A549 (cell line): Measurements from ENCODE around the gene SYCP2. TPM values are rescaled to one million over a fixed set of nuclear protein-coding genes. Genes with fewer than 3 reads are reported as not detected.
"Not testable (repeated sequence)": the region's sequence is repeated elsewhere in the genome, so short reads cannot be mapped to it uniquely, and the experiment has no call there.

Source experiments
- ATAC-seq, 2 experiments: fragments of 200-7000 bp in 1 of 2; fragments of >200 bp in 1 of 2; cut with Nextera tagmentation in 1 of 2; cut with Tn5 transposase in 1 of 2; 3 replicates each; pipeline versions ENCODE4 v1.8.0 to v1.9.1; 2018 to 2020; ENCODE audit warnings: mild to moderate bottlenecking in 1 of 2, moderate library complexity in 1 of 2
- CTCF ChIA-PET: fragments of 300-600 bp; sonication (Branson Sonifier 250); formaldehyde crosslinking; extraction: SDS; loops from one replicate; lab custom pipeline; 2021; ENCODE audit warnings: antibody characterized with exemption, inconsistent platforms; lab: Yijun Ruan, JAX
- POLR2A ChIA-PET: fragments of 350-600 bp; formaldehyde crosslinking; extraction: SDS; loops from one replicate; lab custom pipeline; 2021; ENCODE audit warnings: antibody characterized with exemption, inconsistent platforms; lab: Yijun Ruan, JAX
- DNase-seq, 2 experiments: peaks; one replicate each; pipeline versions ENCODE4 v3.0.0 to v3.0.0-alpha.2; 2011 to 2016; ENCODE audit warnings: low read depth in 1 of 2, low spot score in 1 of 2
- FAIRE-seq: peaks from 2 replicates; lab custom pipeline; 2011; peaks lifted over from hg19 to GRCh38; lab: Jason Lieb, UNC
- H3K27ac ChIP-seq, 2 experiments: fragments of >200 bp; sonication (Bioruptor Twin); formaldehyde crosslinking; 3 replicates each; pipeline ENCODE4 v1.5.1; 2016 to 2017
- H3K4me1 ChIP-seq: fragments of >200 bp; sonication (Bioruptor Twin); formaldehyde crosslinking; 3 replicates; pipeline ENCODE4 v1.6.1; 2016
- H3K4me2 ChIP-seq: fragments of >200 bp; sonication (Bioruptor Twin); formaldehyde crosslinking; 3 replicates; pipeline ENCODE4 v1.6.1; 2016
- H3K4me3 ChIP-seq: fragments of >200 bp; sonication (Bioruptor Twin); formaldehyde crosslinking; 3 replicates; pipeline ENCODE4 v1.5.1; 2016
- H3K9me3 ChIP-seq: fragments of >200 bp; sonication (Bioruptor Twin); formaldehyde crosslinking; 3 replicates; pipeline ENCODE4 v1.6.1; 2016
- BHLHE40 ChIP-seq: IDR thresholded peaks from 2 replicates; pipeline ENCODE4 v1.6.1; 2012; ENCODE audit warnings: low read depth, low read length, inconsistent platforms
- CHD4 ChIP-seq: fragments of 200-600 bp; sonication (generic); IDR thresholded peaks from 2 replicates; pipeline ENCODE4 v1.6.1; 2016; ENCODE audit warnings: antibody characterized with exemption, mild to moderate bottlenecking, borderline replicate concordance
- FOSB ChIP-seq: fragments of 250-450 bp; sonication (Bioruptor Pico); IDR thresholded peaks from 2 replicates; pipeline ENCODE4 v1.5.0; 2020; ENCODE audit warnings: mild to moderate bottlenecking, moderate library complexity
- HEYL ChIP-seq: fragments of 250-450 bp; sonication (Bioruptor Pico); IDR thresholded peaks from 2 replicates; pipeline ENCODE4 v1.8.0; 2021; ENCODE audit warnings: mild to moderate bottlenecking, moderate library complexity
- HOXA7 ChIP-seq: fragments of 250-450 bp; sonication (Bioruptor Pico); IDR thresholded peaks from 2 replicates; pipeline ENCODE4 v1.5.0; 2020; ENCODE audit warnings: mild to moderate bottlenecking, moderate library complexity
- HOXB13 ChIP-seq: fragments of 250-450 bp; sonication (Bioruptor Pico); IDR thresholded peaks from 2 replicates; pipeline ENCODE4 v1.5.0; 2020; ENCODE audit warnings: low read depth, mild to moderate bottlenecking, moderate library complexity
- JUN ChIP-seq, 2 experiments: fragments of >200 bp; sonication (Bioruptor Twin); formaldehyde crosslinking; IDR thresholded peaks; 2 replicates in 1 of 2; 3 replicates in 1 of 2; pipeline ENCODE4 v1.6.1; 2016 to 2017
- POLR2AphosphoS2 ChIP-seq: conservative IDR thresholded peaks from 2 replicates; pipeline ENCODE4 v1.6.1; 2012; ENCODE audit warnings: low read length, improper control_type of control experiment, inconsistent platforms
- RAD21 ChIP-seq, 2 experiments: fragments of >200 bp in 1 of 2; sonication (Bioruptor Twin) in 1 of 2; formaldehyde crosslinking in 1 of 2; IDR thresholded peaks in 1 of 2; conservative IDR thresholded peaks in 1 of 2; 2 replicates in 1 of 2; 3 replicates in 1 of 2; pipeline ENCODE4 v1.6.1; 2012 to 2018; ENCODE audit warnings: inconsistent platforms in 1 of 2
- RNF2 ChIP-seq: fragments of 200-600 bp; sonication (generic); IDR thresholded peaks from 2 replicates; pipeline ENCODE4 v1.6.1; 2016; ENCODE audit warnings: low read depth, mild to moderate bottlenecking, antibody characterized with exemption, moderate library complexity, borderline replicate concordance
- TP53 ChIP-seq: fragments of 250-450 bp; sonication (Bioruptor Pico); IDR thresholded peaks from 2 replicates; pipeline ENCODE4 v1.5.0; 2021; ENCODE audit warnings: mild to moderate bottlenecking, moderate library complexity
- ZNF302 ChIP-seq: fragments of 250-450 bp; sonication (Bioruptor Pico); IDR thresholded peaks from 2 replicates; pipeline ENCODE4 v1.9.0; 2021; ENCODE audit warnings: inconsistent platforms, mild to moderate bottlenecking, moderate library complexity
- WGBS: methylation state at CpG from one replicate; pipeline ENCODE4 v1.1.6; 2017; ENCODE audit errors: missing lambda C conversion rate; 5-methylcytosine and 5-hydroxymethylcytosine counted together
- polyA plus RNA-seq, 4 experiments: library from polyadenylated mRNA; depleted of rRNA in 3 of 4; stranded (reverse); fragments of >200 nt; fragmentation: RNase III in 1 of 4; extraction: RNeasy Plus Mini Kit Qiagen cat#74134 plus additional on column Dnase treatment in 1 of 4; gene quantifications; 2 replicates in 3 of 4; 3 replicates in 1 of 4; pipeline ENCODE4 v1.2.3, GENCODE V29; 2011 to 2017
- TF ChIP-seq, protein P1 (sequence below): fragments of 200-600 bp; sonication (generic); IDR thresholded peaks from 2 replicates; pipeline ENCODE4 v1.6.1; 2016; ENCODE audit warnings: antibody characterized with exemption, mild to moderate bottlenecking, moderate library complexity
- TF ChIP-seq, protein P2 (sequence below): fragments of 250-450 bp; sonication (Bioruptor Pico); IDR thresholded peaks from 2 replicates; pipeline ENCODE4 v1.5.0; 2021; ENCODE audit warnings: mild to moderate bottlenecking, moderate library complexity, borderline replicate concordance
- TF ChIP-seq, protein P3 (sequence below): IDR thresholded peaks from 2 replicates; pipeline ENCODE4 v1.6.1; 2012
- TF ChIP-seq, protein P4 (sequence below): IDR thresholded peaks from 2 replicates; pipeline ENCODE4 v1.6.1; 2012
- TF ChIP-seq, protein P5 (sequence below): fragments of 150-350 bp; IDR thresholded peaks from 2 replicates; pipeline ENCODE4 v1.6.1; 2014; ENCODE audit warnings: low read depth, mild to moderate bottlenecking, low read length
- TF ChIP-seq, protein P6 (sequence below): fragments of >200 bp; sonication (Bioruptor Twin); formaldehyde crosslinking; IDR thresholded peaks from 3 replicates; pipeline ENCODE4 v1.6.1; 2016

Gene SYCP2
- polyA plus RNA-seq, 2 of the 4 experiments (the other 2 are of a cell fraction) = 0.52 to 2.1 TPM

DNA sequence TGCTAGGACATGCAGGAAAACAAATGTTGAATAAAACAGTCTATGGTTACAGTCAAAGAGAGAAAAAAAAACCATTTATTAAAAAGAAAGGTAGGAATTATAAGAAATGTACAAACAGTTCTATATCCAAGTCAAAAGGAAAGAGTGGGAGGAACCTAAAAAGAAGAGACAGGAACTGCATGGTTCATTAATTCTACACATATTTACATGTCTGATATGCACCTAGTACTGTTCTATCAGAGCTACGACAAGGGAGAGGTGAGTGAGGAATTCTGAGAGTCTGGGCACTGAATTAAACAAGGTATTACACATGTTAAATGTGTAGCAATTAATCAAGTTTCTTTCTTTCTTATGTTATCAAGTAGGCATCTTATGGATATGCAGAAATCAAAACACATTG is 41.9 kb downstream of the SYCP2 start:
- WGBS = 86% methylated on average over 1 of the region's 1 CpG
- ChIA-PET POLR2A (no interaction called here), CTCF (no interaction called here)
- no peak overlapping the region for H3K4me3 ChIP-seq
- DNase-seq (no peak), FAIRE-seq (no peak), ATAC-seq (no peak)
- no peak for TF ChIP-seq HOXB13 (CRISPR knock-in tag)
- TF ChIP-seq, protein P1, sequence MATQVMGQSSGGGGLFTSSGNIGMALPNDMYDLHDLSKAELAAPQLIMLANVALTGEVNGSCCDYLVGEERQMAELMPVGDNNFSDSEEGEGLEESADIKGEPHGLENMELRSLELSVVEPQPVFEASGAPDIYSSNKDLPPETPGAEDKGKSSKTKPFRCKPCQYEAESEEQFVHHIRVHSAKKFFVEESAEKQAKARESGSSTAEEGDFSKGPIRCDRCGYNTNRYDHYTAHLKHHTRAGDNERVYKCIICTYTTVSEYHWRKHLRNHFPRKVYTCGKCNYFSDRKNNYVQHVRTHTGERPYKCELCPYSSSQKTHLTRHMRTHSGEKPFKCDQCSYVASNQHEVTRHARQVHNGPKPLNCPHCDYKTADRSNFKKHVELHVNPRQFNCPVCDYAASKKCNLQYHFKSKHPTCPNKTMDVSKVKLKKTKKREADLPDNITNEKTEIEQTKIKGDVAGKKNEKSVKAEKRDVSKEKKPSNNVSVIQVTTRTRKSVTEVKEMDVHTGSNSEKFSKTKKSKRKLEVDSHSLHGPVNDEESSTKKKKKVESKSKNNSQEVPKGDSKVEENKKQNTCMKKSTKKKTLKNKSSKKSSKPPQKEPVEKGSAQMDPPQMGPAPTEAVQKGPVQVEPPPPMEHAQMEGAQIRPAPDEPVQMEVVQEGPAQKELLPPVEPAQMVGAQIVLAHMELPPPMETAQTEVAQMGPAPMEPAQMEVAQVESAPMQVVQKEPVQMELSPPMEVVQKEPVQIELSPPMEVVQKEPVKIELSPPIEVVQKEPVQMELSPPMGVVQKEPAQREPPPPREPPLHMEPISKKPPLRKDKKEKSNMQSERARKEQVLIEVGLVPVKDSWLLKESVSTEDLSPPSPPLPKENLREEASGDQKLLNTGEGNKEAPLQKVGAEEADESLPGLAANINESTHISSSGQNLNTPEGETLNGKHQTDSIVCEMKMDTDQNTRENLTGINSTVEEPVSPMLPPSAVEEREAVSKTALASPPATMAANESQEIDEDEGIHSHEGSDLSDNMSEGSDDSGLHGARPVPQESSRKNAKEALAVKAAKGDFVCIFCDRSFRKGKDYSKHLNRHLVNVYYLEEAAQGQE = no peak
- TF ChIP-seq, protein P2, sequence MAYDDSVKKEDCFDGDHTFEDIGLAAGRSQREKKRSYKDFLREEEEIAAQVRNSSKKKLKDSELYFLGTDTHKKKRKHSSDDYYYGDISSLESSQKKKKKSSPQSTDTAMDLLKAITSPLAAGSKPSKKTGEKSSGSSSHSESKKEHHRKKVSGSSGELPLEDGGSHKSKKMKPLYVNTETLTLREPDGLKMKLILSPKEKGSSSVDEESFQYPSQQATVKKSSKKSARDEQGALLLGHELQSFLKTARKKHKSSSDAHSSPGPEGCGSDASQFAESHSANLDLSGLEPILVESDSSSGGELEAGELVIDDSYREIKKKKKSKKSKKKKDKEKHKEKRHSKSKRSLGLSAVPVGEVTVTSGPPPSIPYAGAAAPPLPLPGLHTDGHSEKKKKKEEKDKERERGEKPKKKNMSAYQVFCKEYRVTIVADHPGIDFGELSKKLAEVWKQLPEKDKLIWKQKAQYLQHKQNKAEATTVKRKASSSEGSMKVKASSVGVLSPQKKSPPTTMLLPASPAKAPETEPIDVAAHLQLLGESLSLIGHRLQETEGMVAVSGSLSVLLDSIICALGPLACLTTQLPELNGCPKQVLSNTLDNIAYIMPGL = no peak
- no peak for TF ChIP-seq RAD21 (conservative IDR thresholded peaks at IDR 0.05 in 1 of 2, IDR thresholded peaks at IDR 0.05 in 1 of 2)
- TF ChIP-seq RNF2 = no peak
- TF ChIP-seq, protein P3, sequence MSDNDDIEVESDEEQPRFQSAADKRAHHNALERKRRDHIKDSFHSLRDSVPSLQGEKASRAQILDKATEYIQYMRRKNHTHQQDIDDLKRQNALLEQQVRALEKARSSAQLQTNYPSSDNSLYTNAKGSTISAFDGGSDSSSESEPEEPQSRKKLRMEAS = no peak
- TF ChIP-seq POLR2AphosphoS2 = no peak
- TF ChIP-seq FOSB (CRISPR knock-in tag) = no peak
- TF ChIP-seq TP53 (CRISPR knock-in tag) = no peak
- no peak for TF ChIP-seq HEYL (CRISPR knock-in tag)
- no peak for TF ChIP-seq CHD4
- no peak for TF ChIP-seq JUN (IDR thresholded peaks at IDR 0.05)
- no peak for TF ChIP-seq HOXA7 (CRISPR knock-in tag)
- TF ChIP-seq, protein P4, sequence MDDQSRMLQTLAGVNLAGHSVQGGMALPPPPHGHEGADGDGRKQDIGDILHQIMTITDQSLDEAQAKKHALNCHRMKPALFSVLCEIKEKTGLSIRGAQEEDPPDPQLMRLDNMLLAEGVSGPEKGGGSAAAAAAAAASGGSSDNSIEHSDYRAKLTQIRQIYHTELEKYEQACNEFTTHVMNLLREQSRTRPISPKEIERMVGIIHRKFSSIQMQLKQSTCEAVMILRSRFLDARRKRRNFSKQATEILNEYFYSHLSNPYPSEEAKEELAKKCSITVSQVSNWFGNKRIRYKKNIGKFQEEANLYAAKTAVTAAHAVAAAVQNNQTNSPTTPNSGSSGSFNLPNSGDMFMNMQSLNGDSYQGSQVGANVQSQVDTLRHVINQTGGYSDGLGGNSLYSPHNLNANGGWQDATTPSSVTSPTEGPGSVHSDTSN = no peak
- TF ChIP-seq BHLHE40 = no peak
- TF ChIP-seq, protein P5, sequence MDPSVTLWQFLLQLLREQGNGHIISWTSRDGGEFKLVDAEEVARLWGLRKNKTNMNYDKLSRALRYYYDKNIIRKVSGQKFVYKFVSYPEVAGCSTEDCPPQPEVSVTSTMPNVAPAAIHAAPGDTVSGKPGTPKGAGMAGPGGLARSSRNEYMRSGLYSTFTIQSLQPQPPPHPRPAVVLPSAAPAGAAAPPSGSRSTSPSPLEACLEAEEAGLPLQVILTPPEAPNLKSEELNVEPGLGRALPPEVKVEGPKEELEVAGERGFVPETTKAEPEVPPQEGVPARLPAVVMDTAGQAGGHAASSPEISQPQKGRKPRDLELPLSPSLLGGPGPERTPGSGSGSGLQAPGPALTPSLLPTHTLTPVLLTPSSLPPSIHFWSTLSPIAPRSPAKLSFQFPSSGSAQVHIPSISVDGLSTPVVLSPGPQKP = no peak
- no peak for TF ChIP-seq ZNF302 (CRISPR knock-in tag)
- TF ChIP-seq, protein P6, sequence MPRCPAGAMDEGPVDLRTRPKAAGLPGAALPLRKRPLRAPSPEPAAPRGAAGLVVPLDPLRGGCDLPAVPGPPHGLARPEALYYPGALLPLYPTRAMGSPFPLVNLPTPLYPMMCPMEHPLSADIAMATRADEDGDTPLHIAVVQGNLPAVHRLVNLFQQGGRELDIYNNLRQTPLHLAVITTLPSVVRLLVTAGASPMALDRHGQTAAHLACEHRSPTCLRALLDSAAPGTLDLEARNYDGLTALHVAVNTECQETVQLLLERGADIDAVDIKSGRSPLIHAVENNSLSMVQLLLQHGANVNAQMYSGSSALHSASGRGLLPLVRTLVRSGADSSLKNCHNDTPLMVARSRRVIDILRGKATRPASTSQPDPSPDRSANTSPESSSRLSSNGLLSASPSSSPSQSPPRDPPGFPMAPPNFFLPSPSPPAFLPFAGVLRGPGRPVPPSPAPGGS = no peak
- H3K4me2 ChIP-seq = no peak overlapping the region
- H3K27ac ChIP-seq = no peak overlapping the region
- H3K9me3 ChIP-seq = no peaks in the 10 kb centered on the region
- no peaks in the 10 kb centered on the region for H3K4me1 ChIP-seq

DNA sequence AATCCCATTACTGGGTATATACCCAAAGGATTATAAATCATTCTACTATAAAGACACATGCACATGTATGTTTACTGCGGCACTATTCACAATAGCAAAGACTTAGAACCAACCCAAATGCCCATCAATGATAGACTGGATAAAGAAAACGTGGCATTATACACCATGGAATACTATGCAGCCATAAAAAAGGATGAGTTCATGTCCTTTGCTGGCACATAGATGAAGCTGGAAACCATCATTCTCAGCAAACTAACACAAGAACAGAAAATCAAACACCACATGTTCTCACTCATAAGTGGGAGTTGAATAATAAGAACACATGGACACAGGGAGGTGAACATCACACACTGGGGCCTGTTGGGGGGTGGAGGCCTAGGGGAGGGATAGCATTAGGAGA is 43.4 kb downstream of the SYCP2 start:
- ATAC-seq, H3K4me1 ChIP-seq, POLR2A ChIA-PET, DNase-seq, FAIRE-seq, H3K4me2 ChIP-seq, H3K9me3 ChIP-seq, H3K27ac ChIP-seq, H3K4me3 ChIP-seq, CTCF ChIA-PET: not testable (repeated sequence)
- 34% methylated on average over 2 of the region's 2 CpGs for WGBS
